HG03108 (cell line): ENCODE measurements around the gene HDAC1.
"Not testable (repeated sequence)": the region's sequence is repeated elsewhere in the genome, so short reads cannot be mapped to it uniquely, and the experiment has no call there.

ENCODE experiments used
- ATAC-seq: cut with Tn5 transposase; IDR thresholded peaks from one replicate; pipeline ENCODE4 v1.9.1; 2021; ENCODE audit warnings: moderate library complexity; ENCODE audit not compliant: unreplicated experiment

HDAC1 gene

DNA sequence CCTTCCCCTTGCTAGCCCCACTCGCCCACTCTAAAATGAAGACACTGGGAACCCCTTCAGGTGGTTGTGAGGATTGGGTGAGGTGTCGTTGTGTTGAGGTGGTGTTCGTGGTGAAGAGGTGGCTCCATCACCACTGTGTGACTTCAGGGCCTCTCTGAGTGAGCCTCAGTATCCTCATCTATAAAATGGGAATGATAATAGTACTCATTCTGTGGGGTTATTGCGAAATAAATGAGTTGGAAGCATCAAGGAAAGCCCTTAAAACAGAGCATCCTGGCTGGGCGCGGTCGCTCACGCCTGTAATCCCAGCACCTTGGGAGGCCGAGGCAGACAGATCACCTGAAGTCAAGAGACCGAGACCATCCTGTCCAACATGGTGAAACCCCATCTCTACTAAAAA, 50.8 kb downstream of the HDAC1 start:
- ATAC-seq: no peak

DNA sequence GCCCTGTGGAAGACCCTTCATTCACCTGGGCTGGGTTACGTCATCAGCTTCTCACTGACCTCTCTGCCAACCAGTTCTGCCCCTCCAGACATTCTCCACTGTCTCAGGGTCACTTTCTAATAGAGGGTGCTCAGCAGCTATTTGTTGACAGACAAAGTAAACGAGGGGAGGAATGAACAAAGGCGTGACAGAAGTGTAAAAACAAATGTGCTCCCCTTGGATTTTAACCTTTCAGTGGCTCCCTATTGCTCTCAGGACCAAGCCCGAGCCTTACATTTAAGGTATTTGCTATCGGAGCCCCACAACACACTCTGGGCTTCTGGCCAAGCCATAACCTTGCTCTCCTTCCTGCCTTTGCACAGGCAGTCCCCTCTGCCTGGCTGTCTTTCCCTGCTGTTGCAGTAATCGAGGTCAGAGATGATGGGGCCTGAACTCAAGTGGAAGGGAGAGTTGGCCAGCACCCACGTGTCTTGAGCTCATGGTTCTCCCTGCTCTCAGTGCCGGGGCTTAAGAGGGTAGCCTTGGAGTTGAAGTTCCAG, 53.5 kb downstream of the HDAC1 start:
- ATAC-seq: no peak

DNA sequence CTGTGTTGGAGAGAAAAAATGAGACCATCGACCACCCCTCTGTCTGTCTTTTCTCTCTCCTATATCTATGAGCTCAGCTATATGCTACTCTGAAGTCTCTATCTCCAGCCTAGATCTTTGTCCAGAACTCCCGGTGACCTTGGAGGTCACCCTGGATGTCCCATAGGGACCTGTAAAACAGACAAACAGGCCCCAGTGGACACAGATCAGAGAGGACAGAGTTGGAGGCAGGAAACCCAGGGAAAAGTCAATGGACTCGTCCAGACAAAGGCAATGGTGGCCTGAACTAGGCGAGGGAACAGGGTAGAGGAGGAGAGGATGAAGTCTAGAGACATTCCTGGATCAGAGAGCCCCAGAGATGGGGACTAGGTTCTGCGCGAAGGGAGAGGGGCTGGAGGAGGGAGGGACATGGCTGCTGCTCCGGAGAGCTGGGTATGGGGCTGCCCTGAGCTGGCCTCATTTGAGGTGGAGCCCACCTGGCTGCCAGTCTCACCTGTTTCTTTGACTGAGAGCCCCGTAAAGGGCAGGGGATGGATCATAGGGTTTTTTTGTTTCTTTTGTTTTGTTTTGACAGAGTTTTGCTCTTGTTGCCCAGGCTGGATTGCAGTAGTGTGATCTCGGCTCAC, 54.8 kb downstream of the HDAC1 start:
- ATAC-seq: no peak

DNA sequence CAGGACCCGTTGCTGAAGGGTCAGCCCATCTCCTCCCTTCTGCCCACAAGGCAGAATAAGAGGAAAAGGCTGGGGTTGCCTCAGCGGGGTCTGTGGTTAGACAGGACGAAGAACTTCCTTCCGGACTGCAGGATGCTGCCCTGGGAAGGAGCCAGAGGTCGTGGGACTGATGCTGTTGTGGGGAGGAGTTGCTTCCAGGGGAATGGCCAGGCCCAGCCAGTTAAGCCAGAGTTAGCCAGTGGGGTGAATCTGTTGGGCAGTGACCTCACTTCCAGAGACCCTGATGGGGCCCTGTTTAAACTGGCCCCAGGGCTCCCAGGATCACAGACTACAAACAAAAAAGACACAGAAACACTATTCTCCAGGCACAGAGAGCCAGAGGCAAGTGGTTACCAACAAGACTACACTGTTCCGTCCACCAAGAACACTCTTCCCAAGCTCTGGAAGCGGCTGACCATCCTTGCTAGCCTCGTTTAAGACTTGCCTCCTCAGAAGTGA, 57.4 kb downstream of the HDAC1 start:
- no peak for ATAC-seq

DNA sequence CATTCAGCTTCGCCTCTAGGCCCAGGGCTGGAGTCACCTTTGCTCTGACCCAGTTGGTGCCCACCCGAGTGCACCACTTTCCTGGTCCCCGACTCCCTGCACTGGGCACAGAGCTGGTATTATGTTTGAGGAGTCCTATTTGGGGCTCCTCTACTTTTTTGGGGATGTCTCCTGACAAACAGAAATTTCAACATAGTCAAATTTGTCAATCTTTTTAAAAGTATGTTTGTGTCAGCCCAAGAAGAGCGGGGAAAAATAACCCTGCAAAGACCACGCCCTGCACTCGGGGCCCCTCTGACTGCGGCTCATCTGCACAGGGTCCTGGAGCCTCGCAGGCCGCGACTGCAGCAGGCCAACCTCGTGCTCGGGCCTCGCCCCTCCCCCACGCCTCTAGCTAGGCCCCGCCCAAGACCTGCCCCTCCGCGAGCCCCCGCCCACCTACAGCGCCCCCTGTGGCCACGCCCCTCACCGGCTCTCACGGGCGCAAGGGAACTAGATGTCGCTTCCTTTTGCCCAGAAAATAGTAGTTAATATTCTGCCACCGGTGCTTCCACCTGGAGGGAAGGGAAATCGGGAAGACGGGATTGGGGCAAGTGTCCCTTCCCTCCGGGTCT, 59.0 kb downstream of the HDAC1 start:
- peak; percentile 7 for ATAC-seq

DNA sequence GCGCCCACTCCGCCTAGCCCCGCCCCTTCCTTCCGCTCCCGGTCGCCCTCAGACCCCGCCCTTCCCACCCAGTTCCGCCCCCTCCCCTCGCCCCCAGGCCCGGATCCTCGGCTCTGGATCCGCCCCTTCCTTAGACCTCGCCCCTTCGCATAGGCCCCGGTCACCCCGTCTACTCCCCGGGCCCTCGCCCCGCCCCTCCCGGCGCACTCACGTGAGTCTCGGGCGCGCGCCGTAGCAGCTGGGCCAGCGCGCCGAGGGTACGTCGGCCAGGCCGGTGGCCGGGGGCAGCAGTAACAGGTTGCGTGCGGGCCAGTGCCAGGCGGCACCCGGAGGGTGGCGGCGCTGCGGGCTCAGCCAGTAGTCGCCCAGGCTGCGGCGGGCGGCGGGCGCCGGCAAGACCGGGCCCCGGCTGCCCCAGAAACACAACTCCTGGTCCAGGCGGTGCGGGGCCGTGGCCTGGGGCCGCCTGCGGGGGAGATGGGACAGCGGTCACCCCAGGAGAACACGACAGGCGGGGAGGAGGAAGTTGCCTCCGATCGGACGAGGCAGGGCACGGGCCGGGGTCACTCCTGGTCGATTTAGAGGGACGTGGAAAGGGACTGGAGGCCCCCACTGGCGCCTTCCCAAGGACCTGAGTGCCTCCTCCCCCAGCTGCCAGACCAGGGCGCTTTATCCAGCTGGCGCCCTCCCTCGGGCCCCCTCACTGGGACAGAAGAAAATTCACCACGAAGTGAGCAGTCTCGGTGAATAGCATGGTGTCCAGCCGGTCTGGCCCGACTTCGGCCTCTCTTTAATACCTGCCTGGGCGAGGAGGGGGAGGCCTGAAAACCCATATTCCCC, 59.7 kb downstream of the HDAC1 start:
- peak; percentile 82 for ATAC-seq

DNA sequence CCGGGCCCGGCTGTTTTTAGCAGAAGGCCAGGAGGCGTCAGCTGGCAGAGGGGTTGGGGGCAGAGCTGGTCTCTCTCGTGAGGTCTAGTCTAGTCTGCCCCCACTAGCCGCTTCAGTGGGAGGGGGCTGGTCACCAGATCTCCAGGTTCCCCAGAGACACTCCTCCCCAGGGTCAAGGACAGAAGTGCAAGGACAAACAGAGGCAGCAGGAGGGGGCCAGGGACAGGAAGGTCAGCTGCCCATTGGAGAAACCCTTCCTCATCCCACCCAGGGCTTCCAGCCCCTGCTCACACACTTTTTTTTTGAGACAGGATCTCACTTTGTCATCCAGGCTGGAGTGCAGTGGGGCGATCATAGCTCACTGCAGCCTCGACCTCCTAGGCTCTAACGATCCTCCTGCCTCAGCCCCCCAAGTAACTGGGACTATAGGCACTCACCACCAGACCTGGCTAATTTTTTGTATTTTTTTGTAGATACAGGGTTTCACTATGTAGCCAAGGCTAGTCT, 60.4 kb downstream of the HDAC1 start:
- no peak for ATAC-seq

DNA sequence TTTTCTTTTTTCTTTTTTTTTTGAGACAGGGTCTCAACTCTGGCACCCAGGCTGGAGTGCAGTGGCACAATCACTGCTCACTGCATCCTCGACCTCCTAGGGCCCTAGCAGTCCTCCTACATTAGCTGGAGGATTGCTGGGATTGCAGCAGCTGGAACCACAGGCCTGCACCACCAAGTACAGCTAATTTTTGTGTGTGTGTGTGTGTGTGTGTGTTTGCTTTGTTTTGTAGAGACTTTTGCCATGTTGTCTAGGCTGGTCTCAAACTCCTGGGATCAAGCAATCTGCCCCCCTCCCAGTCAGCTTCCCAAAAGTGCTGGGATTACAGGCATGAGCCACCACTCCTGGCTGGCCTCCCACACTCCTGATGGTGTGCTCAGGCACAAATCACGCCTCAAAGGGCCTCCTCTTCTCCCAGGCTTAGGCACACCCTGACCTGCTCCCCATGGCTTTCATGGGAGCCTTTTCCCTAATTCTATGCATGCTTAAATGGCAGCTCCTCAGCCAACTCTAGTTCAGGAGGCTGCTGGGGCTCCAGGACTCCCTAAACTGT, 61.0 kb downstream of the HDAC1 start:
- no peak for ATAC-seq

DNA sequence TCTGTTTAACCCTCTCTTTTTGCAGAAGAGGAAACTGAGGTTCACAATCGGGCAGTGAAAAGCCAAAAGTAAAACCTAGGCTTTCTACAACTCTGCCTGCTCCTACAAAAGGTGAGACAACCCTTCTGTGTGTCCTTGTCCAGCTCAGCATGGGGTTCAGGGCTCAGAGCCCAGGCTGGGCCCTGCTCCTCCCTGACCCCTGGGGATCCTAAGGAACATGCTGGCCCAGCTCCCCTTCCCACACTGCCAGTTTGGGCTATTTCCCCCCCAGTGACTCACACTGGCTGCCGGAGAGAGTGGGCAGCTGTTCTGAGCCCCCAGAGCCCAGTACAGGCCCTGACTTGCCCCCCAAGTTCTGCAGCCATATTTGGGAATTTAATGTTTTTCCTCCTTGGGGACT, 61.5 kb downstream of the HDAC1 start:
- no peak for ATAC-seq

DNA sequence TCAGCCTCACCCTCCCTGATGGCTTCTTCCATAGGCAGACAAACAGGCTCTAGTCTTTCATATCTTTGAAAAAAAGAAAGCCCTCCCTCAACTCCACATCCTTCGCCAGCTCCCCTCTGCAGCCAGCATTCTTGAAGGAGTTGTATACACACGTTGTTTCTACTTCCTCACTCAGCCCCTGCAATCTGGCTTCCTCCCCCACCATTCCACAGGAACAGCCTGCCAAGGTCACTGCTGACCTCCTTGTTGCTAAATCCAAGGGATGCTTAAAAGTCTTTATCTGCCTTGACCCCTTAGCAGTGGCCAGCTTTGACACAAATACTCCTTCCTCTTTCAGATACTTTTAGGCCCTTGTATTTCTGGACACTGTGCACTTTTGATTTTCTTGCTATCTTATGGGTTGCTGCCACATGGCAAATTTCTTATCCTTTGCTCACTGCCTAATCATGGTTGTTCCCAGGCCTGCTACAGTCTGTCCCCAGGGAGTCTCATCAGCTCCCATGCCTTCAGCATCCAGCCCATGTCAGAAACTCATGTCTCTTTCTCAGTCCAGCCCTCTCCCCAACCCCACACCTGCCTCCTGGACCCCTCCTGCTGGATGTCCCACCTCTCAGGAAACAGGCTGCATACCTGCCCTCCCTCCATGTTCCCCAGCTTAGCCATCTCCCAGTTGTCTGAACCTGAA, 62.1 kb downstream of the HDAC1 start:
- no peak for ATAC-seq

DNA sequence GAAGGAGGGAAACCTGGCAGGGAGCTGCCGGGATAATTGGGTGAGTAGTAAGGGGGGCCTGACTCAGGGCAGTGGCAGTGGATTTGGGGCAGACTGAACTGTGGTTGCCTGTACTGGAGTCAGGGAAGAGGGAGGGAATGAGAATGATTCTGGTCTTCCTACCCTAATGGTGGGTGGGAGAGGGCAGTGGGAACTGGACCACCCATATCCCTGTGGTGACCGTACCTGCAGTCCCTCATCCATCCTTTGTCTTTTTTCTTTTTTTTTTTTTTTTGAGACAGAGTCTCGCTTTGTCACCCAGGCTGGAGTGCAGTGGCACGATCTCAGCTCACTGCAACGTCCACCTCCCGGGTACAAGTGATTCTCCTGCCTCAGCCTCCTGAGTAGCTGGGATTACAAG, 63.9 kb downstream of the HDAC1 start:
- not testable (repeated sequence) for ATAC-seq

DNA sequence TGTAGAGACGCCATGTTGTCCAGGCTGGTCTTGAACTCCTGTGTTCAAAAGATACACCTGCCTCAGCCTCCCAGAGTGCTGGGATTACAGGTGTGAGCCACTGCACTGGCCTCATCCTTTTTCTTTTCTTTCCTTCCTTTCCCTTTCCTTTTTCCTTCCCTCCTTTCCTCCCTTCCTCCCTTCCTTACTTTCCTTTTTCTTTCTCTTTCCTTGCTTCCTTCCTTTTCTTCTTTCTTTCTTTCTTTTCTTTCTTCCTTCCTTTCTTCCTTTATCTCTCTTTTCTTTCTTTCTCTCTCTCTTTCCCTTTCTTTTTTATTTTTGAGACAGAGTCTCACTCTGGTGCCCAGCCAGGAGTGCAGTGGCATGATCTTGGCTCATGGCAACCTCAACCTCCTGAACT, 64.6 kb downstream of the HDAC1 start:
- ATAC-seq: no peak

DNA sequence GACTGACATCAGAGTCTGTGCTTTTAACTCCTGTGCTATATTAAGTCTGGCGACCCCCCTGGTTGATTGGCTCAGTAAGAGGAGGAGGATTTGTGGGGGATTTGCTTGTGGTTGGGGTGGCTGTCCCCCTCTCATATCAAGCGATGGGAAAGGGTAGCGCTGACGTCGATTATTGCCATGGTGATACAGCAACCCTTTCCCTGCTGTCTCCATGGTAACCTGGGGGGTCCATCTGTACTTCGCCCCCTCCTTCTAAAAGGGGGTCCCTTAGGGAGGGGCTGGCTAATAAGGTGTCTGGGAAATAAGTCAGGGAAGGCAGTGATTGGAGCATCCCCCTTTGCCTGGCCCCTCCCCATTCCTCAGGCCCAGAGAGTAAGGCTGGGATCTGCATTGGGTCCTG, 65.7 kb downstream of the HDAC1 start:
- ATAC-seq: no peak

DNA sequence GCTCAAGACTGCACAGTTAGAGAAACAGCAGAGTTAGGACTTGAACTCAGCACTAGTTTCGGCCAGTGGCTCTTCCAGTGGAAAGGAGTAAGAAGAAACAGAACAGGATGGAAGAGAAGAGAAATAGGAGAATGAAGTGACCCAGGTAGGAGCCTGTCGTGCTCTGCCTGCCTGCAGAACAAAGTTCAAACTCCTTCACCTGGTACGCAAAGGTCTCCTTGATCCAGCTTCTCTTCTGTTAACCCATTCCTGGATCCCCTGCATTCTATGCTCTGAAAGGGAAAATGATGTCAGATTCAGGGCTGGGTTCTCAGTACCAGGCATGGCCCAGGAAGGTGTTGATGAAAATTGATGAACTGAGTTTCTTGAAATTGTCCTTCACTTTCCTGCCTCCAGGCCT, 66.6 kb downstream of the HDAC1 start:
- no peak for ATAC-seq

DNA sequence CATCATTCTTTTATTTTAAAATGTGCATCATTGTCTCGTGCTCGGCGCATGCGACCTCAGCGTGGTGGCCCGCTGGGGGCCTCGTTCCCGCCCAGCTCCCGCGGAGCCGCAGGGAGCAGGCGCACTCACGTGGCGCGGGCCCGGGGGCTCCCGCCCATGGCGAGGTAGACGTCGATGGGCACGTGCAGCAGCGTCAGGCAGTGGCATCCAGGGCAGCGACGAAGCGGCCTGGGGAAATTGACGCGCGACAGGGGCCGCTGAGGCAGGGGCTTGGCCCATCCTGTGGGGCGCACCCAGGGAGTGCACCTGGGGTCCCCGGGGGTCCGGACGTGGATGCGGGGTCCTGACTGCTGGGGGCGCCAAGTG, 69.4 kb downstream of the HDAC1 start:
- no peak for ATAC-seq

DNA sequence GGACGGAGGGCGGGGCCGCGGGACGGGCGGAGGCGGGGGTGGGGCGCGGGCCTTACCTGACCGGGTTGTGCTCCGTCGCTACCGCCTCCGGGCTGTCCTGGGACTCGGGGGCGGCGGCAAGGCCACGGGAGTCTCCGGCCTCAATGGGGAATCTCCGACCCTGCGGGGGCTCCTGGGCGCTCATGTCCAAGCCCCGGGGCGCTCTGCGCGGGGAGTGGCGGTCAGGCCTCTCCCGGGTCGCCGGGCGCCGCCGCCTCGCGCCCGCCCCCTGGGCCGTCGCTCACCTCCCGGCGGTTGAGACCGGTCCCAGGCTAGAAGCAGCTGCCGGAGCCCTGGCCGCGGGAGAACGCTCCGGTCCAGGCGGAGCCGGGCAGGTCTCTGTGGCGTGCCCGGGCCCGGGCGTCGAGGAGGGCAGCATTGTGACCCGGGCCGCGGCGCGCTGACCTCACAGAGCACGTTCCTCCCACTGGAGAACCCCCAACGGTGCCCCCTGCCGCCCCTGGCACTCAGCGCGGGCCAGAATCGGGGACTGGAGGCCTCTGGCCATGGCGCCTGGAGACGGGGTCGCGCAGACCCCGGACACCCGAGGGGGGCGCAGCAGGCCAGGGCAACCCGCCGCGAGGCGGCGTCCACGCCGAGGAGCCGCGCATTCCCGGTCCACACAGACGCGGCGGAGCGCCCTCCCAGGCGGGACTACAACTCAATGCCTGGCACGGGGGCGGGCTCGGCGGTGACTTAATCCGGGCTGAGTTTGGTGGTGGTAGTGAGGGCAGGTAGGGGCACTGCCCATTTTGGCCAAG, 70.0 kb downstream of the HDAC1 start:
- ATAC-seq: no peak

DNA sequence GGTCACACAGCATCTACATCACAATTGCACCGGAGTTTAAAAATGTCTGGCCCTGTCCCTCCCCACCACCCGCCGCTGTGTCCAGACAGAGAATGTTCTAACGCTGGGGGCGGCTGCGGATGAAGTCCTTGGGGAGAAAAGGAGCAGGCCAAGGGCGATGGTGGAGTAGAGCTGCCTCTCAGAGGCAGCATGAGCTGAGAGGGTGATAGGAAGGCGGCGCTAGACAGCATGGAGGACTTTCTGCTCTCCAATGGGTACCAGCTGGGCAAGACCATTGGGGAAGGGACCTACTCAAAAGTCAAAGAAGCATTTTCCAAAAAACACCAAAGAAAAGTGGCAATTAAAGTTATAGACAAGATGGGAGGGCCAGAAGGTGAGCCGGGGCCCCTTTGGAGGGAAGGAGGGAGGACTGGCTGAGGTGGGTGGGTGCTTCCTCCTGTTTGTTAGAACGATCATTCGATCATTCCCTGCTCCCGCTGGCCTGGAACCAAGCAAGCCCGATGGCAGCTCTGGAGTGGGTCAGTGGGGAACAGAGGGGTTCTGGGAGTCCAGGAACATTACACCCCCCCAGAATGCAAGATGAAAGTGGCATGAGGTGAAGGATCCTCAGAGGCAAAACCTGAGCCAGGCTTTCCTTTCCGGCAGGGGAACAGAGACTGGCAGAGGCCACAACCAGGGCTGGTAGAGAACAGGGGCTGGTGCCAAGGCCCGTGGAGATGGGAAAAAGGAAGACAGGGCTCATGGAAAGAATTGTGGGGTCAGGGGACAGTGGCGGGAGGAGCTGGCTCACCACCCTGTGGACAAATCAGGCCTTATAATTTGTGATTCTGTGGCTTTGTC, 70.8 kb downstream of the HDAC1 start, which contains the start of the genes FAM229A and TSSK3:
FAM229A (minus strand) TSS at position 12 of the 840 bp plus-strand sequence. CDS start 394 bp downstream, outside the sequence.
TSSK3 (plus strand) TSS at position 66 of the 840 bp plus-strand sequence; CDS start at position 229, 163 bp downstream.
- no peak for ATAC-seq

DNA sequence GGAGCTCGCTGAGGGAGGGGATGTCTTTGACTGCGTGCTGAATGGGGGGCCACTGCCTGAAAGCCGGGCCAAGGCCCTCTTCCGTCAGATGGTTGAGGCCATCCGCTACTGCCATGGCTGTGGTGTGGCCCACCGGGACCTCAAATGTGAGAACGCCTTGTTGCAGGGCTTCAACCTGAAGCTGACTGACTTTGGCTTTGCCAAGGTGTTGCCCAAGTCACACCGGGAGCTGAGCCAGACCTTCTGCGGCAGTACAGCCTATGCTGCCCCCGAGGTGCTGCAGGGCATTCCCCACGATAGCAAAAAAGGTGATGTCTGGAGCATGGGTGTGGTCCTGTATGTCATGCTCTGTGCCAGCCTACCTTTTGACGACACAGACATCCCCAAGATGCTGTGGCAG, 71.8 kb downstream of the HDAC1 start:
- no peak for ATAC-seq

DNA sequence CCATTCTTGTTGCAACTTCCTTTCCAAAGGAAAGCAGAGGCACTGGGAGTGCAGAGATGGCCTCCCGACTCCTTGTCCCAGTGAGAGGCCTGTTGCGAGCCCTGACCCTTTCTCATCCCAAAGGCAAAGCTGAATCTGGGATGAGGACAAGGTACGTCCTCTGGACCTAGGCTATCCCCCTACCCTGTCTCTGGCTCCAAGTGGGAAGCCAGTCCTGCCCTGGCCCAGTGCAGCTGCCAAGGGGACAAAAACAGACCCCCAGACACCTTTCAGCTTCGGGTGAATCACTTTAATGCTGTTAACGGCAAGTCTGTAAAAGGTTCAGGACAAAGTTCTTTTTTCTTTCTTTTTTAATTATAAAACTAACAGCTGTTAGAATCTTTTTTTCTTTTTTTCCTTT, 73.0 kb downstream of the HDAC1 start:
- ATAC-seq: no peak
